ENCODE measurements around the gene UGCG. TPM values are rescaled to one million over a fixed set of nuclear protein-coding genes. Genes with fewer than 3 reads are reported as not detected.

The UGCG gene
- total RNA-seq, 4 donors from 2014 or later, result 31.4 to 131 (median 46.7) TPM

- Histone ChIP-seq H3K27ac (peak overlapping the region in 3 of 4 donors; percentile 53 to 83 (median 68)), H3K4me1 (peaks cover 9 to 55% (median 18%) of the 10 kb centered on the region in 3 donors), H3K4me3 (no peak overlapping the region), H3K9me3 (no peaks in the 10 kb centered on the region), H3K27me3 (no peaks in the 10 kb centered on the region), H3K36me3 (no peaks in the 10 kb centered on the region)
- no peak for TF ChIP-seq POLR2A (IDR thresholded peaks at IDR 0.05)
- TF ChIP-seq, protein P1, sequence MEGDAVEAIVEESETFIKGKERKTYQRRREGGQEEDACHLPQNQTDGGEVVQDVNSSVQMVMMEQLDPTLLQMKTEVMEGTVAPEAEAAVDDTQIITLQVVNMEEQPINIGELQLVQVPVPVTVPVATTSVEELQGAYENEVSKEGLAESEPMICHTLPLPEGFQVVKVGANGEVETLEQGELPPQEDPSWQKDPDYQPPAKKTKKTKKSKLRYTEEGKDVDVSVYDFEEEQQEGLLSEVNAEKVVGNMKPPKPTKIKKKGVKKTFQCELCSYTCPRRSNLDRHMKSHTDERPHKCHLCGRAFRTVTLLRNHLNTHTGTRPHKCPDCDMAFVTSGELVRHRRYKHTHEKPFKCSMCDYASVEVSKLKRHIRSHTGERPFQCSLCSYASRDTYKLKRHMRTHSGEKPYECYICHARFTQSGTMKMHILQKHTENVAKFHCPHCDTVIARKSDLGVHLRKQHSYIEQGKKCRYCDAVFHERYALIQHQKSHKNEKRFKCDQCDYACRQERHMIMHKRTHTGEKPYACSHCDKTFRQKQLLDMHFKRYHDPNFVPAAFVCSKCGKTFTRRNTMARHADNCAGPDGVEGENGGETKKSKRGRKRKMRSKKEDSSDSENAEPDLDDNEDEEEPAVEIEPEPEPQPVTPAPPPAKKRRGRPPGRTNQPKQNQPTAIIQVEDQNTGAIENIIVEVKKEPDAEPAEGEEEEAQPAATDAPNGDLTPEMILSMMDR (IDR thresholded peaks at IDR 0.05), result no peak
- no peak for DNase-seq
- WGBS, 2 donors, result 75 to 78% methylated on average over 2 of the region's 2 CpGs
- intact Hi-C loops (cut with DNase I), result no loop called here
These were observed 64.4 kb downstream of the UGCG start for GRCh38 chr9:111961009-111961408.

DNA sequence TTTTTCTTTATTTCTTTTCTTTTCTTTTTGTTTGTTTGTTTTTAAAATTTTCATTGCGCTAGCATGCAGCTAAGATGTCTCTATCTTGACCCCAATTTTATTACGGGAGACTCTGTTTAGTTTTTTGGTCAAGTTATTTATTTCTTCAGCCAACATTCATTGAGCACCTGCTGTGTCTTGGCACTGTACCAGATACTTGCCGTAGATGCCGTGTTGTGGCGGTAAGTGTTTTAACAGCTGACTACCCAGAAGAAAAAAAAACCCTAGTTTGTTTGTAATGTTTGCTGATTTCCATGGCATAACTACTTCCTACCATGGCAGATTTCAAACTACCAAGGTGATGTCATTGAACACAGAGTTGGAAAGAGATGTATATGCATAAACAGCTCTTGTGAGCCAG lies 65.0 kb downstream of the UGCG start:
- TF ChIP-seq, protein P1 (IDR thresholded peaks at IDR 0.05), result no peak
- TF ChIP-seq POLR2A (IDR thresholded peaks at IDR 0.05), result no peak
- Histone ChIP-seq H3K36me3 (no peaks in the 10 kb centered on the region), H3K27me3 (no peaks in the 10 kb centered on the region), H3K27ac (peak overlapping the region in 1 of 4 donors; percentile 83), H3K4me3 (no peak overlapping the region), H3K4me1 (peaks cover 9 to 49% (median 18%) of the 10 kb centered on the region in 3 donors), H3K9me3 (no peaks in the 10 kb centered on the region)
- intact Hi-C loops (cut with DNase I), result no loop called here
- no peak for DNase-seq
- 53 to 73% methylated on average over 5 of the region's 5 CpGs for WGBS, 2 donors

- Histone ChIP-seq H3K27ac (peak overlapping the region in 1 of 4 donors; percentile 83), H3K9me3 (no peaks in the 10 kb centered on the region), H3K36me3 (no peaks in the 10 kb centered on the region), H3K4me3 (no peak overlapping the region), H3K27me3 (no peaks in the 10 kb centered on the region), H3K4me1 (peaks cover 9 to 48% (median 18%) of the 10 kb centered on the region in 3 donors)
- intact Hi-C loops (cut with DNase I), result no loop called here
- WGBS, 2 donors, result 78 to 87% methylated on average over 6 of the region's 6 CpGs
- DNase-seq, result no peak
- TF ChIP-seq, protein P1 (IDR thresholded peaks at IDR 0.05), result no peak
- no peak for TF ChIP-seq POLR2A (IDR thresholded peaks at IDR 0.05)
These were observed 65.4 kb downstream of the UGCG start for GRCh38 chr9:111962021-111962420.

DNA sequence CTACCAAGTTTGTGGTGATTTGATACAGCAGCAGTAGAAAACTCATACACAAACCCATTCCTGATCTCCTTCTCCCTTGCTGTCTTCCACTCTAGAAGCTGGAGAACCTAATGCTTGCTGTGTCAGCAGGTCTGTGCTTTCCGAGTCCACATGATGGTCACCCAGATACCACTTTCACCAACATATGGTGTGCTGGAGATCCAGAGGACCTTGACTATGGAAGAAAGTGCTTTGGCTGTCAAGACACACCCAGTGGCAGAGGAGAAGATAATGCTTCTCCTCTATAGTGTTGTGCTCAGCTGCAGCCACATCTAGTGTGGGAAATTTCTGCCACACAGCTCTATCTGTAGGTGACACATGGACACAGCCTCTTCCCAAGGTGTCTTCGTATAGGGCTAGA lies 67.4 kb downstream of the UGCG start:
- Histone ChIP-seq H3K27me3 (no peaks in the 10 kb centered on the region), H3K9me3 (no peaks in the 10 kb centered on the region), H3K4me1 (peaks cover 0 to 29% (median 3%) of the 10 kb centered on the region in 3 donors), H3K4me3 (no peak overlapping the region), H3K27ac (no peak overlapping the region), H3K36me3 (no peaks in the 10 kb centered on the region)
- TF ChIP-seq, protein P1 (IDR thresholded peaks at IDR 0.05), result no peak
- TF ChIP-seq POLR2A (IDR thresholded peaks at IDR 0.05), result no peak
- DNase-seq, result no peak
- intact Hi-C loops (cut with DNase I), result no loop called here
- 17 to 93% methylated on average over 1 to 2 of the region's 2 CpGs for WGBS, 2 donors

DNA sequence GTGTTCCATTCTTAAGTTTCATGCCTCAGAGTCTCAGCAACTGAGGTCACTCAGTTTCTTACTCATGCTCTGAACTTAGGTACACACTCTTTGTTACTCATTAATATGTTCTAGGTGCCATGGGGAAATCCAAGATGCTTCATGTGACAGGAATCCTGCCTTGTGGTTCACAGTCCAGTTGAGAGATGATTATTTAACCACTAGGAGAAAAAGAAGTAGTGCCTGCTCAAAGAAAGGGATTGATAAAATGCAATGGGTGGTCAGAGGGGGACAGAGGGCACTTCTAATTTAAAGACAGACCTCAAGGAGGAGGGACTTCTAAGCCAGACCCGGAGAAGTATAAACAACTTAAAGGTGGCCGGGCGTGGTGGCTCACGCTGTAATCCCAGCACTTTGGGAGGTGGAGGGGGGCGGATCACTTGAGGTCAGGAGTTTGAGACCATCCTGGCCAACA lies 69.0 kb downstream of the UGCG start:
- Histone ChIP-seq H3K27me3 (no peaks in the 10 kb centered on the region), H3K9me3 (no peaks in the 10 kb centered on the region), H3K4me3 (no peak overlapping the region), H3K4me1 (peaks cover 0 to 16% (median 0%) of the 10 kb centered on the region in 3 donors), H3K36me3 (no peaks in the 10 kb centered on the region), H3K27ac (peak overlapping the region in 1 of 4 donors; percentile 38)
- DNase-seq, result no peak
- intact Hi-C loops (cut with DNase I), result no loop called here
- 61 to 75% methylated on average over 5 of the region's 5 CpGs for WGBS, 2 donors
- TF ChIP-seq POLR2A (IDR thresholded peaks at IDR 0.05), result no peak
- TF ChIP-seq, protein P1 (IDR thresholded peaks at IDR 0.05), result peak in 1 of 6 experiments; percentile 32

Data from esophagus squamous epithelium (tissue), 5 donors.